ENCODE measurements around the gene JAKMIP1. TPM values are rescaled to one million over a fixed set of nuclear protein-coding genes. Genes with fewer than 3 reads are reported as not detected.

The JAKMIP1 gene
- polyA plus RNA-seq, 3 donors: 0.08 TPM; not detected in 2

- 97% methylated on average over 6 of the region's 6 CpGs for WGBS (ENCODE audit: insufficient coverage)
- H3K36me3 Mint-ChIP-seq: no peaks in the 10 kb centered on the region
- Histone ChIP-seq H3K4me3 (replicated peaks in 1 of 3; ENCODE audit: low read depth in 2 of 3, low read length in 3 of 3) (no peak overlapping the region), H3K4me2 (replicated peaks; ENCODE audit: extremely low read depth, low read length, poor library complexity, severe bottlenecking) (no peak overlapping the region), H3K9me3 (replicated peaks in 1 of 2; ENCODE audit: control insufficient read depth in 1 of 2, insufficient read depth in 1 of 2, low read length in 2 of 2) (peaks cover 0 to 3% of the 10 kb centered on the region in 2 donors), H3K4me1 (ENCODE audit: control insufficient read depth in 1 of 2, insufficient read depth in 2 of 2, low read length in 2 of 2) (no peaks in the 10 kb centered on the region), H3K27ac (ENCODE audit: low read depth in 1 of 2, low read length in 2 of 2) (no peak overlapping the region), H3K79me2 (ENCODE audit: insufficient read depth, low read length) (no peaks in the 10 kb centered on the region), H3K27me3 (ENCODE audit: control insufficient read depth in 2 of 2, insufficient read depth in 2 of 2, low read length in 2 of 2) (no peaks in the 10 kb centered on the region), H3K9ac (ENCODE audit: insufficient read depth, low read length, poor library complexity, severe bottlenecking) (no peak overlapping the region), H4K20me1 (ENCODE audit: insufficient read depth, low read length) (no peaks in the 10 kb centered on the region), H2AFZ (ENCODE audit: insufficient read depth, low read depth, low read length, poor library complexity, severe bottlenecking) (no peak overlapping the region), H3K36me3 (replicated peaks in 1 of 2; ENCODE audit: control insufficient read depth in 1 of 2, insufficient read depth in 2 of 2, low read length in 2 of 2) (no peaks in the 10 kb centered on the region)
- no peak for TF ChIP-seq CTCF (IDR thresholded peaks at IDR 0.05)
- no peak overlapping the region for H3K4me3 Mint-ChIP-seq
- peaks cover 0 to 10% (median 8%) of the 10 kb centered on the region in 7 donors for H3K9me3 Mint-ChIP-seq
- H3K27ac Mint-ChIP-seq: no peak overlapping the region
- DNase-seq: no peak
- intact Hi-C loops (cut with micrococcal nuclease): no loop called here
- peaks cover 0 to 3% (median 2%) of the 10 kb centered on the region in 3 donors for H3K27me3 Mint-ChIP-seq (ENCODE audit: low read depth in 3 of 3)
- H3K4me1 Mint-ChIP-seq: no peaks in the 10 kb centered on the region
Measured at GRCh38 chr4:6165766-6166165, 34.6 kb downstream of the JAKMIP1 start.

DNA sequence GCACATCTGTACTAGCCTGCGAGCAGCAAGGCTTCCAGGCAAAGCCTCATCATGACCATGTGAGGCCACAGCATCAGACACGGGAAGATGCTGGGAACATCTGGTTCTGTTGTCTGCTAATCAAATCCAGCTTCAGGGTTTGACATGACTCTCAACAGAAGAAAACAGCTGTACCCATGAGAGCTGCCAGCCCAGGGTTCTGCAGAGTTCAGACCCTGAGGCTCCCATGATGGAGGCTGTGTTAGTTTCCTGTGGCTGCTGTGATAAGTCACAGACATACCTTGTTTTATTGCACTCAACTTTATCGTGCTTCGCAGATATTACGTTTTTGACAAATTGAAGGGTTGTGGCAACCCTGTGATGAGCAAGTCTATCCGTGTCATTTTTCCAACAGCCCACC lies 37.5 kb downstream of the JAKMIP1 start:
- Histone ChIP-seq H3K9ac (ENCODE audit: insufficient read depth, low read length, poor library complexity, severe bottlenecking) (no peak overlapping the region), H3K4me3 (replicated peaks in 1 of 3; ENCODE audit: low read depth in 2 of 3, low read length in 3 of 3) (no peak overlapping the region), H3K79me2 (ENCODE audit: insufficient read depth, low read length) (no peaks in the 10 kb centered on the region), H3K27me3 (ENCODE audit: control insufficient read depth in 2 of 2, insufficient read depth in 2 of 2, low read length in 2 of 2) (no peaks in the 10 kb centered on the region), H3K27ac (ENCODE audit: low read depth in 1 of 2, low read length in 2 of 2) (no peak overlapping the region), H2AFZ (ENCODE audit: insufficient read depth, low read depth, low read length, poor library complexity, severe bottlenecking) (no peak overlapping the region), H3K4me1 (ENCODE audit: control insufficient read depth in 1 of 2, insufficient read depth in 2 of 2, low read length in 2 of 2) (no peaks in the 10 kb centered on the region), H3K36me3 (replicated peaks in 1 of 2; ENCODE audit: control insufficient read depth in 1 of 2, insufficient read depth in 2 of 2, low read length in 2 of 2) (no peaks in the 10 kb centered on the region), H3K4me2 (replicated peaks; ENCODE audit: extremely low read depth, low read length, poor library complexity, severe bottlenecking) (no peak overlapping the region), H4K20me1 (ENCODE audit: insufficient read depth, low read length) (no peaks in the 10 kb centered on the region), H3K9me3 (replicated peaks in 1 of 2; ENCODE audit: control insufficient read depth in 1 of 2, insufficient read depth in 1 of 2, low read length in 2 of 2) (peaks cover 0 to 3% of the 10 kb centered on the region in 2 donors)
- Mint-ChIP-seq H3K9me3 (peaks cover 0 to 9% (median 4%) of the 10 kb centered on the region in 7 donors), H3K4me3 (no peak overlapping the region), H3K27me3 (ENCODE audit: low read depth in 3 of 3) (peaks cover 1 to 3% (median 2%) of the 10 kb centered on the region in 3 donors), H3K27ac (no peak overlapping the region), H3K36me3 (no peaks in the 10 kb centered on the region), H3K4me1 (no peaks in the 10 kb centered on the region)
- DNase-seq: no peak
- WGBS (ENCODE audit: insufficient coverage): 94% methylated on average over 6 of the region's 6 CpGs
- TF ChIP-seq CTCF (IDR thresholded peaks at IDR 0.05): no peak
- intact Hi-C loops (cut with micrococcal nuclease): no loop called here

Data from CD14-positive monocyte (primary cell).